Medulla oblongata (tissue), 1 donor: ENCODE measurements around the gene KLHL11.
"Not testable (repeated sequence)": the region's sequence is repeated elsewhere in the genome, so short reads cannot be mapped to it uniquely, and the experiment has no call there.

Source experiments
- DNase-seq: peaks from one replicate; pipeline ENCODE4 v3.0.0-alpha.2; 2015; ENCODE audit errors: extremely low spot score

The KLHL11 gene

DNA sequence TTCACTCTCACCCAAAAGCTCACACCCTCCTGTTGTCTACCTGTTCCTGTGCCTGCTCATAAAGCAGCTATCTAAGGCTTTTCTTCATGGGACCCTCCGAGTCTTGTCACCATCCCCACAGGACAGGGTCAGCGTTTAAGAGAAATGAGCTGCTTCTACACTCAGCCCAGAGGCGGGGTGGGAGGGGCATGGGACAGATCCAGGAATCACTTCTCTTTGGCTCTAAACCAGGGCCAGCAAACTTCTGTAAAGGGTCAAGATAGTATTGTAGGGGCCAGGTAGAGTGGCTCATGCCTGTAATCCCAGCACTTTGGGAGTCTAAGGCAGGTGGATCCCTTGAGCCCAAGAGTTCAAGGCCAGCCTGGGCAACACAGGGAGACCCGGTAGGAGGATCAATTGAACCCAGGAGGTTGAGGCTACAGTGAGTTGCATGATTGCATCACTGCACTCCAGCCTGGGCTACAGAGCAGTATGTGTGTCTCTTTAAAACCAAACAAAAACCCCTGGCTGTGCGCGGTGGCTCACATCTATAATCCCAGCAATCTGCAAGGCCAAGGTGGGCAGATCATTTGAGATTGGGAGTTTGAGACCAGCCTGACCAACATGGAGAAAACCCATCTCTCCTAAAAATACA is 23.2 kb upstream of the KLHL11 start:
- peak; percentile 36 for DNase-seq

DNA sequence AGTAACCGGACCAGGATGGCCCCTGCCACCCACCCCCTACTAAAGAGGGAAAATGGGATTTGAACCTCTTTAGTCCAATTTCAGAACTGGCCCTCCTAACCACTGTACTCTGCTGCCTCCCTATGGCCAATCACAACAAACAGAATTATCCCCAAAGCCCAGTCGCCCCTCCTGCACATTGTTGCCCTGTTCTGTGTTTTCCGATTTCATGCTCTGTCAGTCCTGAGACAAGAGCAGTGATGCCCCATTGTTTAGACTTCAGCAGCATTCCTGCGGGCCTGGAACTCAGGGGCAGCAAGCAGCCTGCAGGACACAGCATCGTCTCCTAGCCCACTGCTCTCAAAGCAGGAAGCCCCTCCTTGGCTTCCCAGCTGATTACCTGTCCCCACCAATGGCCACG is 20.5 kb upstream of the KLHL11 start:
- DNase-seq: no peak

DNA sequence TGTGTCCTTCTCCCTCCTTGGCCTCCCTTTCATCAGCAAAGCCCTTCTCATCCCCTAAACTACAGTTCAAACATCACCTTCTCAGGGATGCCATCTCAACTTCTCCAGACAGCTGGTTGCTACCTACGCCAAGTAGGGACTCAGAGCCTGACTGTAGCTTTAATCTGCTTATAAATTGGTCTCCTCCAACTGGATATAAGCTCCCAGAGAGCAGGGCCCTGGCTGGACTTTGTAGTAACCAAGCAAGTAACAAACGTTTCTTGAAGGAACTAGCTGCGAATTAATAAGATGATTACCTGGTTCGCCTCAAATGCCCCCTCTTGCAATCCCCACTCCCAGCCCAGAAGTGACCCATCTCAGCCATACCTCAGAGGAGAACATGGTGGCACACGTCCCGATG is 17.5 kb upstream of the KLHL11 start:
- no peak for DNase-seq

DNA sequence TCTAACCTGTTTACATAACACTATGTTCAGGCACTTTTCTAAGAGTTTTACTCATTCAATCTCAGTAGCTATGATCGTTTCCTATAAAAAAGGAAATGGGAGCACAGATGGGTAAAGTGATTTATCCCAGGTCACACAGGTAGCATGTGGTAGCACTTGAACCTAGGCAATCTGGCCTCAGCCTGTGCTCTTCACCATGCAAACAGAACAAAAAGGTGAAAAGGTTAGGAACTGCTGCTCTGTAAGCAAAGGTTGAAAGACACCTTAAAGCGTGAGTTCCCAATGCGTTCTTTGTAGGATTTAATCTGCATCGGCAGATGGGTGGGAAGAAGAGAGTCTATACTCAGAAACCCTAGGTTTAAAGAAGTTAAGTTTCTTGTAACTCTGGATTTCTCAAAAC is 14.9 kb upstream of the KLHL11 start:
- no peak for DNase-seq

DNA sequence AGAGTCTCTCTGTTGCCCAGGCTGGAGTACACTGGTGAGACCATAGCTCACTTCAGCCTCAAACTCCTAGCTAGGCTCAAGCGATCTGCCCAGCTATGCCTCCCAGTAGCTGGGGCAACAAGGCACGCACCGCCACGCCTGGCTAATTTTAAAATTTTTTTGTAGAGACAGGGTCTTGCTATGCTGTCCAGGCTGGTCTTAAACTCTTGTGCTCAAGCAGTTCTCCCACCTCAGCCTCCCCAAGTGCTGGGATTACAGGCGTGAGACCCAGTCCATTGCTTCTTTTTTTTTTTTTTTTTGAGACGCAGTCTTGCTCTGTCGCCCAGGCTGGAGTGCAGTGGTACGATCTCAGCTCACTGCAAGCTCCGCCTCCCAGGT is 9.1 kb upstream of the KLHL11 start:
- not testable (repeated sequence) for DNase-seq

DNA sequence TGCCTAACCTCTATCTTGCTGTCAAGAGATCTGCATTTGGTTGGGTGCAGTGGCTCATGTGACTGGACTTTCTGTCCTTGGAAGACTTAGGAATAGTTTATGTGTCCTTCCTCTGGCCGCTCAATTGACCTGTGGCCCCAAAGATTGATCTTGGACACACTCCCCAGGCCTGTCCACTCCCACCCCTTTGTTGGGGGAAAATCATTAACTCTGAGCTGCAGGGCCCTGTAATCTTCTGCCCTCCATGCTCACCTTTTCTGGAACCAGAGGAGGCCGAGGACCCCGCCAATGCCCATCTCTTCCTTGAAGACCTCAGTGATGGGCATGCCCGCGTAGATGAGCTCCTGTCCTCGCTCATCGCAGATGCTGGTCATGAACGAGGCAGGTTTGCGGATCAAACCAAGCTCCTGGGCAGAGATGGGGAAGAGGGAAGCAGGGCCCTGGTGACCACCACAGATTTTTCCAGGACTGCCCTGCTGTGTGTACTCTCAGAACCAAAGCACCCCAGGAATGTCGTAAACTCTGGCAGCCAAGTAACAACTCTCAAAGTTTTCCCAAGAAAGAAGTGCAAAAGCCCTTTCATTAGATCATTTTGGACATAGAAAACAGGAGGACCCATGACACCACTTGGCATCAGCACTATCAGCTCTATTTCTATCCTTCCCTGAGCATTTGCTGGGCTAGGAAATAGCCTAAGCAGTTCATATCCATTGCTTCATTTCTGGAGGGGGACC is 8.5 kb upstream of the KLHL11 start:
- no peak for DNase-seq

DNA sequence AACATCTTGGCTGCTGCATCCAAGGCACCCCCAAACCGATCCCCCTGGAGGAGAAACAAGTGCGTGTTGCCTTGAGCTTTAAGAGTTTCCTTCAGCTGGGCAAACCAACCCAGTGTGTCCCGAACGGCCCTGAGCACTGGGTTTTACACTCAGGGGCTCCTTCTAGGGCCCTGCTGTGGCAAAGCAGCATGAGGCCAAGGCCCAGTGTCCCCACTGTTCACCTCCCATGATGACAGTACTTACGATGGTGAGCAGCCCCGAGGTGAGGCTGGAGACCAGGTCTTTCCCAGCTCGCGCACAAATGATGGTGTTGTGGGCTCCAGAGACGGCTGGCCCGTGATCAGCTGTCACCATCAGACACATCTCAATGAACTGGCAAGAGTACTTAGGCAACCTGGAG is 6.6 kb upstream of the KLHL11 start:
- no peak for DNase-seq

DNA sequence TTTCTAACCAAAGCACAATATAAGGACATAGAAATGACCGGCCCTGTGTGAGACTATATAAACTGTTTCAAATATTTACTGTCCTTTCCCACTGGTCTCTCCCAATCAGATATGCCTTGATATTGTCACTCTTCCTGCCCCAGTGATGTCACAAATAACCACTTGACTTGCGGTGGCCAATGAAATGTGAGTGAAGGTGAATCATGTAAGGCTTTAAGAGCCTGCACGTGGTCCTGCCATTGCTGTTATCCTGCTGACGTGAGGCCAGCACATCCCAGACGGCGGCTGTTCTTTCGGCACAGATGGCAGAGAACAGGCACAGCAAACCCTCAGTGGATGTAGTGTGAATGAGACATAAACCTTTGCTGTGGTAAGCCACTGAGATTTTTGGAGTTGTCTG is 5.4 kb upstream of the KLHL11 start:
- no peak for DNase-seq

DNA sequence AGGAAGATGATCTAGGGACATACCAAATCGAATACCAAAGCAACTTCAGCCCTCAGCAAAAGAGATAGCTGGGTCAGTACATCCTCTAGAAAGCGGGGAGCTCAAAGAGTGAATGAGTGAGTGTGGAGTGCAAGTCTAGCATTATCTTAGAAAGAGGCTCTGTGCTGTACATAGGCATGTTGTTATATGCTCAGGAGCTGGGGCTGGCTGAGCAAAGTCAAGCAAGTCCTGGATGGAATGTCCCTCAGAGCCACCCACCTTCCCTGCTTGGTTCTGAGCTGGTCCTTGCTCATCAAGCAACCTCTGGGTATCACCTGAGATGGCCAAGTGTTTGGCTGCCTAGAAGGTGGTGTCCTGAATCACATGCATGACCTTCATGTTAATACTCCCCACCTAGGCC is 4.9 kb upstream of the KLHL11 start:
- DNase-seq: no peak

DNA sequence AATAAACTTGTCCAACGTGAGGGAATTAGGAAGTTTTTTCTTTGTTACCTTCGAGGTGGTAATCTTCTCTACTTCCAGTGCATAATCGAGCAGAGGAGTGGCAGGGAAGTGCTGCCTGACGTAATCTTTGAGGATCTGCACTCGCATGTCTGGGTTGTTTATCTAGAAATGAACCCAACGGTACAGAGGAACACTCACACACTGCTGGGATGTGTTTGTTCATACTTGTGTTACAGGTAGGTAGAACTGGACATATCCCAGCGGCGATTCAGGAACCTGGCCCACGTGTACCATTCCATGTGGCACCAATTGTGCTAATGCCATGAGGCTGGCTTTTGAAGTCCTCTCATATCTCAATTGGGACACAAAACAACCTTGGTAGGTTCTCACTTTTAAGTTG is 4.2 kb upstream of the KLHL11 start:
- DNase-seq: no peak

DNA sequence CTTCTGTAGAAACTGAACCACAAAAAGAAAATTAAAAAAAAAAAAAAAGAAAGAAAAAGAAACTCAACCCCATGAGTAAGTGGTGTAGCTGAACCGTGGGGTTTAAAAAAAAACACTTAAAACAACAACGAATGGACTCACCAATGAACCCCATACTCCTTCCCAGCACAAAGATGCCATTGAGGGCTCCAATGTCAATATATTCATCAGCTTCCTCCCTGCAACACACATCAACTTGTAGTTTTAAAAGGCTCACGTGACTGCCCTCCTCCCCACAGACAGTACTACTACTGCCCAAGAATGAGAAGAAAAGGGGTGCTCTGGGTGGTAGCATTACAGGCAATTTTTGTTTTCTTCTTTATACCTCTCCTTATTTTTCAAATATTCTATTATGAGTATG is 3.3 kb upstream of the KLHL11 start:
- no peak for DNase-seq

DNA sequence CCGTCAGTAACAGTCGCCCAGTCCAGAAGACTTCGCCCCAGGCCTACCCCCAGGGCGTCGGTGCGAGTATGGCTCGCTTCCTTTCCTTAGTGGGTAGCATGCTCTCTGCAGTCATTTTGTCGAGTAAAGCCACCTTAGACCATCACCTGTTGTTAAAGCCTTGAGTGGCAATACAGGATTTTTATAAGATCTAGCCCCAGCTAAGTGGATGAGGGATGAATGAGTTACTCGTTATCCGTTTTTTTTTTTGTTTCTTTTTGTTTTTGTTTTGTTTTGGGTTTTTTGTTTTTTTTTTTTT is 322 bp upstream of the KLHL11 start:
- DNase-seq: no peak

DNA sequence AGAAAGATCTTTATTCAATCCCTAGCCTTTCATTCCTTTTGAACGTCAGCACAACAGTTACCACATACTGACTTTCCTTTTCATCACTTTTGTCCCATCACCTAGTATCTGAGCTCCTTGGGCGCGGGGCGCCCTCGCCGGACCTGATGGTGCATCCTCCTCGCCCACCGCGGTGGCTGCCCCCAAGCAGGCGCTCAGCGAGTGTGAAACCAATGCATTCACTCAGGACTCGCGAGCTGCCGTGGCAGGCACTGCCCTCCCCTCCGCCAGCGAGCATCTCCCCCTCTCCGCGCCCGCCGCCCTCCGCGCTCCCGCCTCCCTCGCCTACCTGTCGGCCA is 756 bp downstream of the KLHL11 start:
- DNase-seq: no peak

DNA sequence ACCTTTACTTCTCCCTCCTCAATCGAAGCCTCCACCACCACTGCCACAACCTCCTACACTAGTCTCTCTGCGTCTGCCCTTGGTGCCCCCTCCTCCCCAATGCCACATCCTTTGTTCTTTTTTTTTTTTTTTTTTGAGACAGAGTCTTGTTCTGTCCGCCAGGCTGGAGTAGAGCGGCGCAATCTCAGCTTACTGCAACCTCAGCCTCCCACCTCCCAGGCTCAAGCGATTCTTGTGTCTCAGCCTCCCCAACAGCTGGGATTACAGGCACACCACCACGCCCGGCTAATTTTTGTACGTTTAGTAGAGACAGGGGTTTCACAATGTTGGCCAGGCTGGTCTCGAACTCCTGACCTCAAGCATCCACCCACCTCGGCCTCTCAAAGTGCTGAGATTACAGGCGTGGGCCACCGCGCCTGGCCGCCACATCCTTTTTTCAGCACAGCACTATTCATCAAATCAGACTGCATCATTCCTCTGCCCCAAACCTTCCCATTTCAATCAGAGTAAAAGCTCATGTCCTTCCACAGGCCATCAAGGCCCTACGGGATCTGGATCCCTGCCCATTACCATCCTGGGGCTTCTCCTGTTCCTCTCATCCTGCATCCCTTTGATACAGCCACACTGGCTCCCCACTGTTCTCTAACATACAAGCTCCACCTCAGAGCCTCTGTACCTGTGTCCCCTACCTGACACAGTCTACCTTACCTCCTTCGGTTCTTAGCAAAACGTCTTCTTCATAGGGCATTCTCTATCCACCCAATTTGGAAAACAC is 2.0 kb downstream of the KLHL11 start:
- DNase-seq: no peak

DNA sequence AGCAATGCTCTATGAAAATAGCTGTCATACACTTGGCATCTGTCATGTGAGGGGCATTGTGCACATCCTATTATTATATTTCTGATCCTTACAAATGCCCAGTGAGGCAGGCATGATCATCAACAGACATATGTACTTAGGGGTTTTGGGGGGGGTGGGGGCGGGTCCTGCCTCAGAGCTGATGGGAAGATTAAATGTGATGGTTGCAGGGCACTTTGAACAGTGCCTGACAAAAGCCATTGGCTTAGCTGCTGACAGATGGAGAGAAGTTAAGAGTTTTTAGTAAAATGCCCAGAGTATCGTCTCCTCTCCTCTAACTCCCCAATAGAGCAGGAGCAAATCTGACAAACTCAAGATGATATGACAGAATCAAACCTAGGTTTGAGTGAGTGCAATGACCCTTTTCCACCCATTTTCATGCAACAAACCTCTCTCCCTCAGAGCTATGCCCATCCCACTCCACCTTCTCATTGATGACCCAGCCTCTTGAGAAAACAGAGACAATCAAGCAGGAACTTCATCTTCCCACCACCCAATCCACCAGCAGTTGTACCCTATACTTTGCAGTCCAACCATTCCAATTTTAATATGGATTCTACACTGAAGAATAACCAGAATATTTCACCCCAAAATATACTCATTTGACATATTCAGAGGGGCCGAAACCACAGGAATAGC is 4.8 kb downstream of the KLHL11 start:
- no peak for DNase-seq

DNA sequence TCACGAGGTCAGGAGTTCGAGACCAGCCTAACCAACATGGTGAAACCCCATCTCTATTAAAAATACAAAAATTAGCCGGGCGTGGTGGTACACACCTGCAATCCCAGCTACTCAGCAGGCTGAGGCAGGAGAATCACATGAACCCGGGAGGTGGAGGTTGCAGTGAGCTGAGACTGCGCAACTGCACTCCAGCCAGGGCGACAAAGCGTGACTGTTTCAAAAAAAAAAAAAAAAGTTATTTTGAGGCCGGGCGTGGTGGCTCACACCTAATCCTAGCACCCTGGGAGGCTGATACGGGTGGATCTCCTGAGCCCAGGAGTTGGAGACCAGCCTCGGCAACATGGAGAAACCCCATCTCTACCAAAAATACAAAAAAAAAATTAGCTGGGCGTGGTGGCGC is 13.8 kb downstream of the KLHL11 start:
- DNase-seq: not testable (repeated sequence)

DNA sequence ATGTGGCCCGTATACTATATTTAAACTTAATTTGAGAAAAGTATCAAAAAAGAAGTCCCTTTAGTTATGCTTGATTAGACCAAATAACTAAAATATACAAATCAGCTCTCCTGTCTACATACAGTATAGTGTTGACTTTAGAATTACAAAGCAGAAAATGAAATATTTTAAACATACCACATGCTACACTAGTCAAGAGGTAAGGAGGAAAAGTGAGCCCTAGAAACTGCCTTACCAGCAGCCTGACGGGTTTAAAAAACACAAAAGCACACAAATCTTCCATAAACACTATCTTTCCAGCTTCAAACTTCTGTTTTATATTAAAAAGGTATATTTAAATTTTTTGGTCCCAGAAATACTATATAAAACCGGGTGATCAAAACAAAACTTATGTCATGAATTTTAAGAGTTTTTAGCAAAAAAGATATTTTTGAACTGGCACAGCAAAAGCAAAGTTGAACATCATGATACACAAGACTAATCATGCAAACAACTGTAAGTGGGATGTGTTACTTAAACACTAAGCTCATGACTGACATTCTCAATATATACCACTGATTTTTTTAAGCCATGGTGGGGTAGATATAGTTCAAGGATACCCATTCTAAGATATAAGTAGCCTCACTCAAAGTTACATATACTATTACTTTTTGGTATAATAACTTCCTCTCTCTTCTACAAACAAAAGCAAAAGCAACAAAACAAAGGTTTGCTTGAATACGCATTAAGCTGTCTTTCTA is 15.8 kb downstream of the KLHL11 start:
- DNase-seq: no peak

DNA sequence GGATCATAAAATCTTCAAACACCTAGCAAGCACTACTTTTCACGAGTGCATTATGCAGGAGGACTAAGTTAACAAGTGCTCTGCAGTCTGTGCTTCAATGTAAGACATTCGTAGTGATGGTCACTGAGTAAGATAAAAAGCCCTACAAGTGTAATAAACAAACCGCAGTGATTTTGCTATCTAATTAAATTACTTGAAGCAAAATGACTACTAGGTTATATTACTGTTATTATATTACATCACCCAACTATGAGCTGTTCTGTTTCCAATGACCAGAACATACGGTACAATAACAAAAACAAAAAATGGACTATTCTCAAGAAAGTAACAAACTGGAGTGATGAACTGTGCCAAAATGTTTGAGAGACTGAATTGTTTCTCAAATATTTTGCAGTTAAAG is 16.4 kb downstream of the KLHL11 start:
- DNase-seq: no peak

DNA sequence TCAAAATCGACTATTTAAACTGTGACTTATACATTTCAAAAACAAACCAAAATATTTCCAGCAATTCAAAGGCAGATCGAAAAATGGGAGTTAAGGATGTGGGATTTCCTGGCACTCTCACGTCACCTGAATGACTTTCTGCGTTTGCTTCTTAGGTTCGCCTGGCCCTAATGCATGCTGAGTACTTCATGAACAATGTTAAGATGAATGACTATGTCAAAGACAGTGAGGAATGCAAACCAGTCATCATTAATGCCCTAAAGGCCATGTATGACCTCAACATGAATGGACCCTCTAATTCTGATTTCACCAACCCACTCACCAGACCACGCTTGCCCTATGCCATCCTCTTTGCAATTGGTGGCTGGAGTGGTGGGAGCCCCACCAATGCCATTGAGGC is 20.3 kb downstream of the KLHL11 start:
- DNase-seq: no peak

DNA sequence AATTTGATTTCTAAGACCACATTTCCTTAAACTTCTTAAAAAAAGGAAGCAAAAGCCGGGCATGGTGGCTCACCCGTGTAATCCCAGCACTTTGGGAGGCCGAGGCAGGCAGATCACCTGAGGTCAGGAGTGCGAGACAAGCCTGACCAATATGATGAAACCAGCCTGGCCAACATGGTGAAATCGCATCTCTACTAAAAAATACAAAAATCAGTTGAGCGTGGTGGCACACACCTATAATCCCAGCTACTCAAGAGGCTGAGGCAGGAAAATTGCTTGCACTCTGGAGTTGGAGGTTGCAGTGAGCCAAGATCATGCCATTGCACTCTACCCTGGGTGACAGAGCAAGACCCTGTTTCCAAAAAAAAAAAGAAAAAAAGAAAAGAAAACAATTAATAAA is 24.4 kb downstream of the KLHL11 start:
- not testable (repeated sequence) for DNase-seq

DNA sequence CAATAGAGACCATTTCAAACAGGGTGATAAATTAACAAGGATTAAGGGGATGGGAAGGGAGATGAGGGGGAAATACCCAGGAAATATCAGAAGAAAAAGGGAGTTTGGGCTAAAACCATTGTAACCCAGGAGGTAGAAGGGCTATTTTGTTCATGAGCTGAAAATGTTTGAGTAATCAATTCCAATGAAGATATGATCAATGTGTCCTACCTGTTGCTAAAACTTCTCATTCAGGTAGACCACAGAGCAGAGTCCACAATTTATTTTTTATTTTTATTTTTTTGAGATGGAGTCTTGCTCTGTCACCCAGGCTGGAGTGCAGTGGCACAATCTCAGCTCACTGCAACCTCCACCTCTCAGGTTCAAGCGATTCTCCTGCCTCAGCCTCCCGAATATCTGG is 25.8 kb downstream of the KLHL11 start:
- DNase-seq: not testable (repeated sequence)
